A673 (cell line): ENCODE results near the gene ODF2L.

Experiments used
- CTCF ChIP-seq: fragments of 300-800, 200-600 bp; sonication (generic); conservative IDR thresholded peaks from 2 replicates; pipeline ENCODE4 v1.5.1; 2017; ENCODE audit warnings: low read depth, mild to moderate bottlenecking, antibody characterized with exemption, low read length, moderate library complexity, mixed read lengths
- EZH2 ChIP-seq: fragments of 200-600 bp; sonication (generic); IDR thresholded peaks from 2 replicates; pipeline ENCODE4 v1.6.1; 2017; ENCODE audit warnings: borderline replicate concordance, low read depth, mild to moderate bottlenecking, mixed read lengths, antibody characterized with exemption, low read length; ENCODE audit not compliant: poor library complexity, severe bottlenecking

- no peak for TF ChIP-seq EZH2
- no peak for TF ChIP-seq CTCF
These were observed 73.9 kb downstream of the ODF2L start for GRCh38 chr1:86322241-86322640.
